ENCODE data around the gene DHX40.
"Not testable (repeated sequence)": the region's sequence is repeated elsewhere in the genome, so short reads cannot be mapped to it uniquely, and the experiment has no call there.

Gene DHX40

GRCh38 chr17:59656624-59657023, 91.2 kb downstream of the DHX40 start:
- not testable (repeated sequence) for DNase-seq (ENCODE audit: extremely low spot score, insufficient read length, low read depth); FAIRE-seq

Data from GM18507 (cell line).